ENCODE data around the gene RIMOC1. TPM values are rescaled to one million over a fixed set of nuclear protein-coding genes. Genes with fewer than 3 reads are reported as not detected.
"Not testable (repeated sequence)": the region's sequence is repeated elsewhere in the genome, so short reads cannot be mapped to it uniquely, and the experiment has no call there.

RIMOC1 gene
- total RNA-seq, 1 experiment from 2014 or later, result 5.5 TPM

GRCh38 chr5:41925555-41925951 lies 21.4 kb downstream of the RIMOC1 start:
- Histone ChIP-seq H3K27me3 (no peaks in the 10 kb centered on the region), H3K4me3 (peak overlapping the region; percentile 72), H3K9me3 (no peaks in the 10 kb centered on the region), H3K36me3 (peaks cover 7% of the 10 kb centered on the region)
- DNase-seq, result peak; percentile 64

GRCh38 chr5:41927604-41928003 lies 23.5 kb downstream of the RIMOC1 start:
- DNase-seq, result no peak
- H3K27me3 ChIP-seq, result no peaks in the 10 kb centered on the region
- peaks cover 2% of the 10 kb centered on the region for H3K36me3 ChIP-seq
- H3K9me3 ChIP-seq, result no peaks in the 10 kb centered on the region
- H3K4me3 ChIP-seq, result no peak overlapping the region

GRCh38 chr5:41929035-41929434 lies 24.9 kb downstream of the RIMOC1 start:
- H3K9me3 ChIP-seq, result no peaks in the 10 kb centered on the region
- H3K27me3 ChIP-seq, result no peaks in the 10 kb centered on the region
- DNase-seq, result no peak
- no peaks in the 10 kb centered on the region; the same call in none of the 2 replicates for H3K36me3 ChIP-seq
- H3K4me3 ChIP-seq, result no peak overlapping the region

- H3K36me3 ChIP-seq, result no peaks in the 10 kb centered on the region; the same call in none of the 2 replicates
- H3K9me3 ChIP-seq, result no peaks in the 10 kb centered on the region
- H3K27me3 ChIP-seq, result no peaks in the 10 kb centered on the region
- no peak for DNase-seq
- H3K4me3 ChIP-seq, result no peak overlapping the region
These were observed 28.6 kb downstream of the RIMOC1 start for GRCh38 chr5:41932770-41933169.

GRCh38 chr5:41935544-41935943 lies 31.4 kb downstream of the RIMOC1 start:
- H3K9me3 ChIP-seq, result no peaks in the 10 kb centered on the region
- no peak for DNase-seq

GRCh38 chr5:41940641-41941040 lies 36.5 kb downstream of the RIMOC1 start:
- no peaks in the 10 kb centered on the region for H3K36me3 ChIP-seq
- no peak overlapping the region for H3K4me3 ChIP-seq
- no peaks in the 10 kb centered on the region for H3K9me3 ChIP-seq
- no peaks in the 10 kb centered on the region for H3K27me3 ChIP-seq
- DNase-seq, result no peak

More at GRCh38 chr5:41935544-41935943, 31.4 kb downstream of the RIMOC1 start:
- no peaks in the 10 kb centered on the region for H3K27me3 ChIP-seq
- no peak overlapping the region for H3K4me3 ChIP-seq
- H3K36me3 ChIP-seq, result no peaks in the 10 kb centered on the region; the same call in 1 of the 2 replicates

- H3K27me3 ChIP-seq, H3K36me3 ChIP-seq, DNase-seq, H3K4me3 ChIP-seq, H3K9me3 ChIP-seq: not testable (repeated sequence)
These were observed 41.3 kb downstream of the RIMOC1 start for GRCh38 chr5:41945332-41945955.

- no peak for DNase-seq
- Histone ChIP-seq H3K27me3 (no peaks in the 10 kb centered on the region), H3K9me3 (no peaks in the 10 kb centered on the region), H3K36me3 (no peaks in the 10 kb centered on the region), H3K4me3 (no peak overlapping the region)
These were observed 47.1 kb downstream of the RIMOC1 start for GRCh38 chr5:41951224-41951623.

Other genes starting within 250 kb of the RIMOC1 start
- 30.0 and 39.0 TPM in 2 replicates for gene OXCT1, start 33.9 kb upstream of the RIMOC1 start, total RNA-seq (2014; rRNA removed; shearing (Covaris generic); ENCODE audit: low replicate concordance)
- gene FBXO4, start 20.9 kb downstream of the RIMOC1 start, total RNA-seq (2014; rRNA removed; shearing (Covaris generic); ENCODE audit: low replicate concordance), result 10.5 and 13.0 TPM in 2 replicates